LNCAP (cell line): Measurements from ENCODE around the gene MRPL36.

Experiments used
- TF ChIP-seq, protein P1 (sequence below): fragments of 450-650 bp; IDR thresholded peaks from 2 replicates; pipeline ENCODE4 v1.5.1; 2017; ENCODE audit warnings: mild to moderate bottlenecking

The MRPL36 gene

DNA sequence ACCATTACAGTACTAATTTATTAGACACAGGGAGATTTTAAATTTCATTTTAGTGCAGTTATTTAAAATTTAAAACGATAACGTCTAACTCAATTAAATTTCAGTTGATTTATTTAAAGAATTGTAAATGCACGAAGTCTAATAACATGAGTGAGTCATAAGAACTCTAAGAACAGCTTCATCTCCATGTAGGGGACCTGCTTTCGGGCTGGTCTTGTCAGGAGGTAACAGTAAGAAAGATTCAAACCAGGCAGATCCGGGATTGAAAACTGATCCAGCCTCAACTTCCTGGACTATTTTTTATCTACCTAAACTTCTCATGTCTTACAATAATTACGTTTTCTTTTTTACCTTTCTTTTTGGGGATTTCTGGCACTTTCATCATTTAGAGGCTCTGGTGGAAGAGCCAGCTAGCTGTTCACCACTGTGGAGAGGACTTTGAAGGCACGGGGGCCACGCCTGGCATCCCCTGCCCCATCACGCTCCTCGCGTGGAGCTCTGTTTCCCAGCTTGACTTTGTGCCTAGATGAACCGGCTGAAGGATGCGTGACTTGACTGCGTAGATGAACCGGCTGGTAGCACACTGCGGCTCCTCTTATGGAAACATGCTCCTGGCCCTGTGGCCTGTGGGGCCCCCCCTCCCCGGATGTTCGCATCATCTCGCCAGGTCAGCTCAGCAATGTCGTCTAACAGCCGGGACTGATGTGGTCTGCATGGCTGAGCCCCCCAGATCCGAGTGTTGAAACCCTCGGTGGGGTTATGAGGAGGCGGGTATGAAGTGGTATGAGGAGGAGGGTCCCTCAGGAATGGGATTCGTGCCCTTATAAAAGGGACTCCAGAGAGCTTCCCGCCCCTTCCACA, 27.6 kb upstream of the MRPL36 start:
- TF ChIP-seq, protein P1, sequence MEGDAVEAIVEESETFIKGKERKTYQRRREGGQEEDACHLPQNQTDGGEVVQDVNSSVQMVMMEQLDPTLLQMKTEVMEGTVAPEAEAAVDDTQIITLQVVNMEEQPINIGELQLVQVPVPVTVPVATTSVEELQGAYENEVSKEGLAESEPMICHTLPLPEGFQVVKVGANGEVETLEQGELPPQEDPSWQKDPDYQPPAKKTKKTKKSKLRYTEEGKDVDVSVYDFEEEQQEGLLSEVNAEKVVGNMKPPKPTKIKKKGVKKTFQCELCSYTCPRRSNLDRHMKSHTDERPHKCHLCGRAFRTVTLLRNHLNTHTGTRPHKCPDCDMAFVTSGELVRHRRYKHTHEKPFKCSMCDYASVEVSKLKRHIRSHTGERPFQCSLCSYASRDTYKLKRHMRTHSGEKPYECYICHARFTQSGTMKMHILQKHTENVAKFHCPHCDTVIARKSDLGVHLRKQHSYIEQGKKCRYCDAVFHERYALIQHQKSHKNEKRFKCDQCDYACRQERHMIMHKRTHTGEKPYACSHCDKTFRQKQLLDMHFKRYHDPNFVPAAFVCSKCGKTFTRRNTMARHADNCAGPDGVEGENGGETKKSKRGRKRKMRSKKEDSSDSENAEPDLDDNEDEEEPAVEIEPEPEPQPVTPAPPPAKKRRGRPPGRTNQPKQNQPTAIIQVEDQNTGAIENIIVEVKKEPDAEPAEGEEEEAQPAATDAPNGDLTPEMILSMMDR = no peak

GRCh38 chr5:1826235-1826980, 26.8 kb upstream of the MRPL36 start:
- TF ChIP-seq, protein P1 = no peak

DNA sequence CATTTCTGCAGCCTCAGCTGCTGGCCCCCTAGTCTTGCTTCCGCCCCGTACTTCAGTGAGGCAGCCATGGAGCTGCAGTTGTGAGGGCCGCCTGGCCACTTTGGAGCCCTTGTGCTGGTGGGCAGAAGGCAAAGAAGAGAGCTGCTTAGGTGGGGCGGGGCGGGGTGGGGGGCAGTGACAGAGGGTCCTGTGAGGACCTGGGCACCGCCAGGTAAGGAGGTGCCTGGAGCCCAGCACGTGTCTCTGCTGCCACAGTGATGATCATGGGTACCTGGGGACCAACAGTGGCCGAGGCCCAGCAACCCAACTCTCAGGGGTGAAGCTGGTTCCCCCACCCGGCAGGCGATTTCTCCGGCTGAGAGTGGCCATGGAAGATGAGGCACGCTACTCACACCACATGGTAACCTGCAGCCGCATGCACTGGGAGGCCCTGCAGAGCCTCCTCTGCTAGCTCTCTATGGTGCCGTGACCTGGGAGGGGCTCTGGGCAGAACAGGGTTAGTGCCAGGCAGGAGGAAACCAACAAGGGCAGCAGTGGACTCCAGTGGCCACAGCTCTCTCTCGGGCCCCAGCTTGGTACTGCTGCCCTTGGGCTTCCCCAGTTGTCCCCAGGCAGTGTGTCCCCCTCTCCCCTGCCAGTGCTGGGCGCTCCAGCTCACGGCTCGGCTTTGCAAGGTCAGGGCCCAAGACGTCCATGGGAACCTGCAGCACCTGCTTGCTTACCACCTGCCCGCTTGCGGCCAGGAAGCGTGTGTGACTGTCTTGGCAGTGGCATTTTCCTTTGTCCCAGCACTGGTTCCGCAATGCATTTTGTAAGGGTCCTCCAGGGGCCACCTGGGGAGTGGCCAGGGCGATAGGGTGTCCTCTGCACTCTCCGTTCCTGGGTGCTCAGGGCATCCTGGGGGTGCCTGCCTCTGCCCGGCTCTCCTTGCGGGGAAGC, 25.5 kb upstream of the MRPL36 start:
- TF ChIP-seq, protein P1 = no peak

- TF ChIP-seq, protein P1 = 0 out of 2 replicates have a peak, but pooled peaks have one; percentile 25
Observed at GRCh38 chr5:1824109-1824821, 24.6 kb upstream of the MRPL36 start.

- TF ChIP-seq, protein P1 = no peak
Observed at GRCh38 chr5:1823381-1824034, 23.9 kb upstream of the MRPL36 start.

GRCh38 chr5:1821862-1822261, 22.2 kb upstream of the MRPL36 start:
- TF ChIP-seq, protein P1 = no peak
